ENCODE measurements around the gene KBTBD12.

- TF ChIP-seq CTCF (IDR thresholded peaks at IDR 0.05) (no peak), EZH2phosphoT487 (IDR thresholded peaks at IDR 0.05) (no peak)
Measured at GRCh38 chr3:127985655-127986225, 70.7 kb downstream of the KBTBD12 start.
